Left kidney (tissue), 2 donors: ENCODE measurements around the gene RNF181. TPM values are rescaled to one million over a fixed set of nuclear protein-coding genes. Genes with fewer than 3 reads are reported as not detected.
"Not testable (repeated sequence)": the region's sequence is repeated elsewhere in the genome, so short reads cannot be mapped to it uniquely, and the experiment has no call there.

ENCODE experiments used
- DNase-seq: peaks from one replicate; pipeline ENCODE4 v3.0.0-alpha.2; 2013
- polyA plus RNA-seq: library from polyadenylated mRNA; unstranded; fragments of 120-200 nt; gene quantifications from one replicate; pipeline ENCODE4 v1.2.1, GENCODE V29; 2013; ENCODE audit not compliant: insufficient read length

Gene RNF181
- polyA plus RNA-seq, 1 donor: 121 TPM

DNA sequence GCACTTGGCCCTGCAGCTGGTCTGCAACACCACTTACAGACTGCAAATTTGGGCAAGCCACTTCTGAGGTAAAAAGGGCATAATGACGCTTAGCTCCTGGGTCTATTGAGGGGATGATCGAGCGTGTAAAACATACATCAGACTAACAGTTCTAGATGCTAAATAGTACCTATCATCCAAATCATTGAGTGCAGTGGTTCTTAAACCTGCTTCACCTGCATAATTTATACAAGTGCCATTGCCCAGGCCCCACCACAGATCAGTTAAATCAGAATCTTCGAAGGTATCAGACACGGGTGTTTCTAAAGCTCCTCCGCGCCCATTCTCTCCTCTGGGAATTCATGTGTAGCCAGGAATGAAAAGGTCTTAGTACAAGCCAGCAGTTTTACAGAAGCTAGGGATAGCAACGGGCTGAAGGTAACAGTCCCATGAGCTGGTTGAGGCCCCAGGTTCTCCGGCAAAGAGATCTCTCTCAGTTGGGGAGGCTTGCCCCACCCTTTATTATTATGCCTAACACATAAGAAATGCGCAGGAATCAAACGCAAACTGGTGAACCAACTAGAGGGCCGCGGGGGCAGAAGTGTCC is 737 bp upstream of the RNF181 start:
- DNase-seq: no peak

DNA sequence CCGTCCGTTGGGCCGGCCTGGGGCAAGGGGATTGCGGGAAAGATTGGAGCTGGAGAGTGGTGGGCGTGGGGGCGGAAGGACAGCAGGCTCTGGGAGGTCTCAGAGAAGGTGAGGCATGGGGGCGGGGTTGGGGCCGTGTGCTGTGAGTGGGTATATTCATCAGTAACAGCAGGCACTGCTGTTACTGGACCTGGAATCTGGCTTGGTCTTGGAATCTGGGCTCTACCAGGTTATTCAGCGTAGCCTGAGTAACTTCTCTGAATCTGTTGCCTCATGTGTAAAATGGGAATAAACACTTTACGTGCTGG is 435 bp downstream of the RNF181 start:
- no peak for DNase-seq

DNA sequence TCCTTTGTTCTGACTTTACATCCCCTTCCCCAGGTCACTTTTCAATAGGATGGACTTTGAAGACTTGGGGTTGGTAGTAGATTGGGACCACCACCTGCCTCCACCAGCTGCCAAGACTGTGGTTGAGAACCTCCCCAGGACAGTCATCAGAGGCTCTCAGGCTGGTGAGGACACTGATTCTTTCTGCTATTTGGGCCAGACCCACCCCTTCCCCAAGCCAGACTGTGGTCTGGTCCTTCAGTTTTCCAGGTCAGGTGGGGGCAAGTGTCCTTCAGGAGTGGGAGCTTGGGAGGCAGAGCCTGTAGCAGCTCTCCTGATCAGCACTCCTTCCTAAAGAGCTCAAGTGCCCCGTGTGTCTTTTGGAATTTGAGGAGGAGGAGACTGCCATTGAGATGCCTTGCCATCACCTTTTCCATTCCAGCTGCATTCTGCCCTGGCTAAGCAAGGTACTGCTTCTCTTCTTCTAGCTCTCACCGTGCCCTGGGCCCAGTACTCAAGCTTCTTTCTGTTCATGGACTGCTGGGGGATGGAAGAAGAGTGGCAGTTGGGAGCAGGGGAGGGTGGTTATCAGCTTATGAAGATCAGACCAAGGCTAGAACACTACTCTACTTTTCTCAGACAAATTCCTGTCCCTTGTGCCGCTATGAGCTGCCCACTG is 1.1 kb downstream of the RNF181 start:
- no peak for DNase-seq

DNA sequence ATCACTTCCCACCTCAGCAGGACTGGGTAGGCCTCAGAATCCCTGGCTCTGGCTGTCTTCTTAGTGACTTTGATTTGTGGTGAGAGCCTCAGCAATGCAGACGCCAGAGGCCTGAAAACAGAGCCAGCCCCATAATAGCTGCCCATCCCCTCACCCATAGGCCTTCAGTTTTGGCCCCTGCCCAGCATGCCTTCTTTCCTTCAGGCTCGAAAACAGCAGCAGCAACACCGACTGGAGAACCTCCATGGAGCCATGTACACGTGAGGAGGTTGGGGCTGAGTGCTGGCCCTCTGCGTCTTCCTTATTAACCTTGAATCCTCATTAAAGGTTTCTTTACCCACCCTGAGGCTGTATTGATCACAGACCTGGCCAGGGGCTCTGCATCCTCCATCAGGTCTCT is 1.7 kb downstream of the RNF181 start:
- no peak for DNase-seq

DNA sequence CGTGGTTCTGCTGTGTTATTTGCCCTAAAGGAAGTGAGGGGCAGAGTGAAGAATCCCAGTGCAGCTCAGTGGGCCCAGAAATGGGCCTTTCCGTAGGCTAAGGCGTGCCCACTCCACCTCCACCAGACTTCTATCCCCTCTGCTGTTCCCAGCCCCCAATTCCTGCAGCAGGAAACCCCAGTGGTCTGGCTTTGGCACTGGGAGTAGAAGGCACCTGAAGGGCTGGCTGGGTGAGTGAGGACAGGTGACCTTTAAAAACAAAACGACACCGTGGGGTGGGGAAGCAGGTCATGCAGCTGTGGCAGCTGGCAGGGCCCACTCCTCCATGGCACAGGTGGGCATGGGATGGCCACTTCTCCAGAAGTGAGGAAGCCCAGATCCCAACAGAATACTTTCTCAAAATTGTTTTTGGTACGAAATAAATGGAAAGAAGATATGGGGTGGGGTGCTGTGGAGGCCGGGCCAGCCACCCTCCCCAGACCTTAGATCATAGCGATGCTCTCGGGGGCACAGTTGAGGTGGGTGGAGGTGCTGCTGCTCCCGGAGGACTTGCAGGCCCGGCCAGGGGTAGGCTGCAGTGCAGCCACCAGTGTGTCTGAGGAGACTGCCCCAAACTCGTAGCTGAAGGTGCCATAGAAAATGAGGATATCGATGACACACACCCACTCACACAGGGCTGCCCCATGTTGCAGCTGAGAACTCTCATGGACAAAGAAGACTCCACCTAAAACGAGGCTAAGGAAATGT is 3.2 kb downstream of the RNF181 start:
- no peak for DNase-seq

DNA sequence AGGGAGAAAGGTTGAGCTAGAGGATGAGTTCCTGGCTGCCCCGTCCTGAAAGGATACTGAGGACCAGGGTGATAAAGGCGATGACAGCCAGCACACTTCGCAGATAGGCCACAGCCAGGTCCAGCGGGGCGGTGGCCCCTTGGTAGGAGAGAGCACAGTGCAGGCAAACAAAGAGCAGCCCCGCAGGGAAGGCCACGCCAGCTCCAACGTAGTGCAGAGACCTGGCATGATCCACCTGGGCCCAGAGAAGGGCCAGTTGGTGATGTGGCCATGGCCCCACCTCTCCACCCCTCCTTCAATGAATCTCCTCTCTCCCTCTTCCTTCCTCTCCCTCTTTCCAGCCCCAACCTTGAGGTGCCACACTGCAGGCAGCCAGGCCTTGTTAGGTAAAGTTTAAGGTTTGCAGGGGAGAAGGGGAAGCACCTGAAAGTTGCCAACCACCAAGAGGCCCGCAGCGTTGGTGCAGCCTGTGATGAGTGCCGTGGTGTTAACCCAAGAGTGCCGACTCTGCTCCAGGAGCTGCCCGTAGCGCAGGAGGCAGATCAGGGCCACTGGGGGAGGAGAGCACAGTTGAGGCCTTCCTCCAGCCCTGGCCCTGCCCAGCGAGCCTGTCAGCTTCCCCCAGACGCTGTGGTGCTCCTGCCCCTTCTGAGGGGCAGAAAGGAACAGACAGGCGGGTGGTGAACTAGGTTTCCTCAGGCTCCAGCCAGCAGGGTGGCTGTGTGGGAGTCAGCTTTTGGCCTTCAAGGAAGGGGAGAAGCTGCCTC is 4.1 kb downstream of the RNF181 start:
- no peak for DNase-seq

DNA sequence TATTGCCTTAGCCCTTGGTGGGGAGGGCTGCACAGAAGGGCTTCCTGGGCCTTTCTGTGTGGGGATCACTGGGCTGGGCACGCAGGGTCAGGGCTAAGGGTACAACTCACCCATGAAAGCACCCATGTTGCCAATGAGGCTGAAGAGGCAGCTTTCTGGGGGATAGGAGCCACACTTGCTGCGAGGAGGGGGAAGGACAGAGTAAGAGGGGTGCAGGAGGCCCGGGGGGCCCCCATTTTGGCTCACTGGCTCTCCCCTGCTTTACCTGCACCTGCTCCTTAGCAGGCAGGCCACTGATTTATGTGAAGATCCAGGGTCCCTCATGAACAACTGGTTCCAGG is 4.7 kb downstream of the RNF181 start:
- no peak for DNase-seq

DNA sequence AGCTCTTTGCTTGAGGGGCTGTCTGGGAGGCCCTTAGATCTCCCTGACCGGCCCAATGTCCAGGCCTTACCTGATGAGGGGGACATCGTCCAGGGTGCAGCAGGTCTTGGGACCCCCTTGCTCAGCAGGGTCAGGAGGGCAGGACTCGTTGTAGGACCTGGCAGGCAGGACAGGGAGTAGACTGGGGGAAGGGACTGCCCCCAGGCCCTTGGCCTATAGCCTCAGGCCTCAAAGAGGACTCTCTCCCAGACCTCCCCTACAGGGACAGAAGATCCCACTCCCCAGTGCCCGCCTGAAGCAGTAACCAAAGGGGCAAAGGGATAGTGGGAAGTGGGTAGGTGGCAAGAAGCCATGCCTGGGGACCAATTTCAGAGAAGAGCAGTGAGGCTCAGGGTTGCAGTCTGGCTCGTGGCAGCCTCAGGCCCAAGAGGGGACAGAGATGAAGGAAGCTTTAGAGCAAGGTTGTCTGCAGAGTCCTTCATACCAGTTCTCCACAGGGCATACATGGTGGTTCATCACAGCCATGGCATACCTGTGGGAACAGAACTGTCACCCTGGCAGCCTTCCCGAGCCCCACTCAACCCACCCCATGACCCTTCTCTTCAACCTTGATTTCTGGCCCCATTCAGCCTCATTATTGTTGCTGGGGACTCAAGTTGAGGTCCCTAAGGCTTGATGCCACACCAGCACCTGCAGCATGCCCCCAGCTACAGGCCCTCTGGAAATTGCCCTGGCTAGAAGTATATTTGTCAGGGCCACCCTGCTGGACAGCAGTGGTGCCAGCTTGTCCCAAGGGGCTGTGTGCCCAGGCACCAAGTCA is 5.6 kb downstream of the RNF181 start:
- no peak for DNase-seq

DNA sequence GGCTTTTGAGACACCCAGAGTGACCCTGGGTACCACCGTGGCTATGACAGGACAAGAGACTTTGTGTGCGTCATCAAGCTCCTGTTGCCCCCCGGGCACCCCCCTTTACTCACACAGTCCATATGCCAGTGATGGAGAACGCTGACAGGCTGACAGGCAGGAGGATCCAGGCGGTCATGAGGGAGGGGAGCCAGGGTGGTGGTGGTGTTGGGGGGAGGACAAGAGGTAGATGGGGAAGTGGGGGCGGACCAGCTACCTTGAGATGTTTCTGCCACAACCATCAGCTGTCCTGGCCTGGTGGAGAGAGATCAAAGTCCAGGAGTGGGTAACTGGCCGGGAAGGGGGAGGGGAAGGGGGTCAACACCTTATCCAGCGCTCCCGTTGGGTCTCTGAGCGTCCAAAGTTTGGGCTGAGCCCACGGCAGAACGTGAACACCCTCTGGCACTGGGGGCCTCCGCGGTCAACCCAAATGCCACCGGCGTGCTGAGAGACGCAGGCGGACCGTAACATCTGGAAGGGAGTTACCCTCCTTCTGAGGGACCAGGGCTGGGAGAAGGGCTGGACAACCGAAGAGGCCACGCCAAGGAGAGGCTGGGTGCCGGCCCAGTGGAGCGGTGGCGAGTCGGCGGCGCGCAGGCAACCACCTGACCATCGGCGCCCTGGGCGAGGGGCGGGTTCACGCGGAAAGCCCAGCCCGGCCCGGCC is 6.4 kb downstream of the RNF181 start:
- DNase-seq: no peak

DNA sequence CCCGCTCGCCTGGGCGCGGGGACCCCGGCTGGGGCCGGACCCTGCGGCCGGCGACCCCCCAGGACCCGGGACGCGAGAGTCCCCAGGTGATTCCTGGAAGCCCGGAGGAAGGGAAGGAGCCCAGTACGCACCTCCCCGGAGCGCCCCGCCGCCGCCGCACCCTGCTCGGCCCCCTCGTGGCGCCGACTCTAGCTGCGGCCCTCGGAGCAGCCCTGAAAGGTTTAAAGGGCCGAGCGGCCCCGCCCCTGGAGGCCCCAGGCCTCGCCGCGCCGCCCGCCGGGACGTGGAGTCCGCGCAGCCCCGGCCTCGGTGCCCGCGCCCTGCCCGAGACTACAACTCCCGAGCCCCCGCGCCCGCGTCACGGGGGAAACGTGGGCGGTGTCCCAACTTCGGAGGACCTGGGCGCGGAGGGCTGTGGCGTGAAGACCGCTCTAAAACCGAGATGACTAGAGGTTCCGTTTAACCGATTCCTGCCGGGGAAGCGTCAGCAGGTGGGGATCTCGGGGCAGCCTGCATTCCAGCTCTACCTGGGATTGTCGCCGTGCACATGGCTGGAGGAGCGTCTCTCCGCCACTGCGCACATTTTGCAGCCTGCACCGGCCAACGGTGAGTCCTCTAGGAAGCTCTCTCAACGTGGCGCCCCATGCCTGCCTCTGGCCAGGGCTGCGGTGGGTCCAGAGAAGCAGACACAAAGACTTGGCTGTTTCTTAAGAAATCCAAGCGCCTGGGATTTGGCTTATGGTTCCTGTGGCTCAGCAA is 7.1 kb downstream of the RNF181 start, which contains the start of gene TMEM150A:
TMEM150A (minus strand) TSS at position 223 of the 759 bp plus-strand sequence. CDS start 750 bp downstream, outside the sequence.
- peak; percentile 92 for DNase-seq

DNA sequence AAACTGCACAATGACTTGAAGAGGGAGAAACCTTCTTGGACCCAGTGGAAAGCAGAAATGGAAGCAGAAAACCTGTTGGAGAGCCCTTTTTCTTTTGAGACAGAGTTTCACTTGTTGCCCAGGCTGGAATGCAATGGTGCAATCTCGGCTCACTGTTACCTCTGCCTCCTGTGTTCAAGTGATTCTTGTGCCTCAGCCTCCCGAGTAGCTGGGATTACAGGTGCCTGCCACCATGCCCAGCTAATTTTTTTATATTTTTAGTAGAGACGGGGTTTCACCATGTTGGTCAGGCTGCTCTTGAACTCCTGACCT is 8.5 kb downstream of the RNF181 start:
- not testable (repeated sequence) for DNase-seq

DNA sequence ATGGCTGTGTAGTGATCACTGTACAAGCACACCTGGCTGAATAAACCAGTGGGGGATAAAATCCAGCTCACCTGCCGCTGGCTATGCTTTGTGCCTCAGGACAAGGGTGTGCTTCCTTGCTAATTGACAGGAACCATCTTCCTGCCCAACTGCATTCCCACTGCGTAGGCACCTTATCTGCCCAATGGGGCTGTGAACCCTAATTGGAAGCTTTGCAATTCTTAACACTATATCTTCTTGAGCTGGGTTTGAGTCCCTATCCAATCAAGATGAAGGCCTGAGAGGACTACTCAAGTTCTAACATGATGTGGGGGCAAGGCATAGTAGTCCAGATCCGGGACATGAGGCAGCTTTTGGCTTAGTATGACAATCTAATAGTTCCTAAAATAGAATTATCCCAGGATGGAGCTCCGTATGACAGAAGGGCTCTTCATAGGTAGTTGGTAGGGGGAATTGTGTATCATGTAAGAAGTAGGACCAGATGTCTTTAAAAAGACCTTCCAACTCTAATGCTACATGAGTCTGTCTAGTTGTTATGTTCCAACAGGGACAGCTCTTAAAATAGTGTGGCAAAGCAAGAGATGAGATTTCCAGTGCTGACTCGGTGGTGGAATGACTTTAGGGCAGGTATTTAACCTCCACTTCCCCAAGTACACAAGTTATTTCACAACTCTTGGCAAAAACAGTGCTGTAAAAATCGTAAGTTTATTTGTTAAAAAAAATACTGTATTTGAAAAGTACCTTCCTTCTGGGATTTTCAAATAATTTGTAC is 9.2 kb downstream of the RNF181 start:
- no peak for DNase-seq

DNA sequence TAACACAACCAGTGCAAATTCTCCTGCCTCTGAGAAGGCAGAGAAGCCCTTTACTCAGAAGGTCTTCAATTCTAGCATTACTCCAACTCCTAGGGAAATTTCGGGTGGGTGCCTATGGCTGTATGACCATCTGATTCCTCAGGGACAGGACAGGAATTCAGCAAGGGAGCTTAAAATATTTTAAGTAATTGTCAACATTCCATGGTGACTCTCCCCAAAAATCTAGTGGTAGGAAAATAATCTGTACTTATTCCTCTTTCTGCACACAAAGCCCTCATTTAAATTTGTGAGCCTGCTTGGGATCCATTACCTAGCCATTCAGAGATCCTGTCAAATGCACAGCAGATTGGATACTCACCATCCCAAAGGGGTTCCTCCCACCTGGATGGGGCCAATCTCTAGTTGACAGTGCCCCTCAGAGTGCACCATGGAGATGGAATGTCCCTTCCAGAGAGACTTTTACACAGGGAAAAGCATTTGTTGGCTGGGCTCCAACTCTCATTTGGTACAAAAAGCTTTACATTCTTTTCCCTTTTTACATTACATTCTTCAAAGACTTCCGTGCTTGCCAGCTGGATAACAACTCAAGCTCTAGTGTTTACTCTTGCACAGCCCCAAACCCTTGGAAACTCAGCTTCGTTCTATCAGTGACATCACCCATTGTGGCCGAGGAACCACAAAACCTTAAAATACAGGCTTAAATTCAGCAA is 10.0 kb downstream of the RNF181 start:
- peak; percentile 56 for DNase-seq

DNA sequence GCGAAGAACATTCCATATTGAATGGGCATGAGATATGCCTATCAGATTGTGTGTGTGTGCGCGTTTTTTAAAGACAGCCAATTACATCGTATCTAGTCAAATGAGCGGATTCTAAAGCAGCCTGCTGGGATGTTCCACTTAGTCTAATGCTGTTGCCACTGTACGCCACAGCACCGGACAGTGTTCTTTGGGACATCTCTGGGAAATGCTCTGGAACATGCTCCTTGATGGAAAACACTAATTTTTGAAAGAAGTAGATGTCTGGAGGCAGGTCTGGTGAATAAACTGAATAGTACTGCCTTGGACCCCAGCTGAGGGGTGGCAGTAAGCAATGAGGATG is 10.5 kb downstream of the RNF181 start:
- DNase-seq: no peak

DNA sequence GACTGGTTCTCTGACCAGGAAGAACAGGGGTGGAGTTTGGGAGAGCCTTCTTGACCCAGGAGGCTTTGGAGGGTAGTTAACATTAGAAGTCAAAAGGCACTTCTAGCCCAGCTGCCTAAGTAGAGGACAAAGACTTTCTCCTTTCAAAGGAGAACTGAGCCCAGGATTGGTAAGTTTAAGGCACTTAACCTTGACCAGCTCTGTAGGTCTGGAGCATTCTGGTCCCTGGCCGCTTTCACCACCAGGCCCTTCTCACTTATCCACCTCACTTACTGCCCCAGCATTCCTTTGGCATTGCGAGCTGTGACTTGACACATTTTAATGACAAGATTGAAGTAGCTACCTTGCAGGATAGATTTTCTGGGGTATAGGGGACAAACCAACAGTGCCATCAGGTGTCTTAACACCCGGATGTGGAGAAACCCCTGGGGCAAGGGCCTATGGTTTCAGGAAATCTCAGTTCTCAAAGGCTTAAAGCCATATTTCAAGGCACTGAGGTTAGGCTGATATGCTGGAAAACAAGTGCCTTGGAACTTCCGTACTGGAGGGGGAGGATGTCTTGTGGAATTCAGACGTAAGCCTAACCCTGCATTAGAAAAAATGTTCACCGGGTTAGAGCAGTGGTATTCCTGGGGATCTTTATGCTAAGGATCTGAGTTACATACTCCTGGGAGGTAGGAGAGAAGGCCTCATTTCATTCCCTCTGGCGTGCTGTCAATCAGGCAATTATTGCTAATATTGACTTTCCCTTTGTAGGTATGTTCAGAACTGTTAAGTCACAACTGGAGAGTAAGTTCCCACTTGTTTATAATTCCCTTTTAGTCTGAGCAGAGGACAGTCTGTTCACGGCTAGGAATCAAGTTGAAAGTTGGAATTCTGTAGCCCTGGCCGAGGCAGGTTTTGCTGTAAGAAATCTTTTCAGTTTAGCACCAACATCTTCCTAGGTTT is 12.0 kb downstream of the RNF181 start:
- no peak for DNase-seq

DNA sequence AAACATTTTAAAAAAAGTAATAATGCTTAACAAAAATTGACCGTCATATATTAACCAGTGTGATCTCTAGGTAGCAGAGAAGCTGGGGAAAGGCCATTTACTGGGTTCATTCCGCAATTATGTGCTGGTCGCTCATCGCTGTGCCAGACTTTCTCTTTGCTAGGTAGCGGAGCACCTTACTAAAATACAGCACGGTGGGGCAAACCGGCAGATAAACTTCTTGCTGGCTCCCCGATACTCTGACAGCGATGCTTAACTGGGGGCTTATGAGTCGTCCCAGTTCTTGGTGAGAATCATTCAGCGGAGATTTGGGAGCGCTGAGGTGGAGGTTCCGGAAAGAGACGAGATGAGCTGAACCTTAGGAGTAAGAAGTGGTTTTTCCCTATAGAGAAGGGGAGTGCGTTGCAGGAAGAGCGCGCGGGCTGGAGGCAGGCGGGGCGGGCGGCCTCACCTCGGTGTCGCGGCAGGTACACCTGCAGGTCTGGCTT is 15.7 kb downstream of the RNF181 start:
- DNase-seq: no peak

DNA sequence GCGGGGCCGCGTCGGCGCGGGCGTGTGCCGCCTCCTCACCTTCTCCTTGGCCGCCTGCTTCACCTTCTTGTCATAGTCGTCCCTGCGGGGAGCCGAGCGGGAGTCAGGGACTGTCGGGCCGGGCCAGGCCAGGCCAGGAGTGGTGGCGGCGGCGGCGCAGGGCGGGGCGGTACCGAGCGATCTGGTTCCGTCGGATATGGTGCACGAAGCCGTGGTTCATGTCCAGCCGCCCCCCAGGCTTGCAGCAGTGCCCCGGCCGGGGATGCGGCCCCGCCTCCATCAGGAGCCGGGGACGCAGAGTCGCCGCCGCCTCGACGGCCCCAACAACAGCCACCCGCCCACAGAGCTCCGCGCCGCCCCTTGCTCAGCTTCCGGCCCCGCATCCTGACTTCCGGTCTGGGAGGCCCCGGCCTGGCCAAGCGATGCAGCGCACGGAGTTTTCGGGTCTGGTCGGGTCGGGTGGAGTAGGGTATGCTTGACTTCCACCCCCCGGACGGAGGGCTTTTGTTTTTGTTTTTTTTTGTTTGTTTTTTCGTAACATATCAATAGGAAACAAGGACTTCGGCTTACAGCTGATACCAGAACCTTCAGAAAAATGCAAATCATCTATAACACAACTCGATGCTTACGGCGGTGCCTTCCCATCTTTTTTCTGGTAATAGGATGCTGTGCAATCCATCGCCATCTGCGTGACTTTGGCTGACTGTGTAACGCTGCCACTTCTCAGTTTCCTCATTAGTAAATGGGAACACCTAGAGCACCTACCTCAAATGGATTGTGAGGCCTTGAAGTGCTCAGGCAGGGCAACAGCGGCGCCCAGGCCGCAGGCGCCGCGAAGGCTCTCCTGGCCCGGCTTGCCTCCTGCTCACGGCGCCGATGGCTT is 16.4 kb downstream of the RNF181 start, which contains the start of gene C2orf68:
C2orf68 (minus strand) TSS at position 362 of the 883 bp plus-strand sequence; CDS start at position 280, 82 bp downstream.
- DNase-seq: peak; percentile 92
